ENCODE data around the gene DCC. TPM values are rescaled to one million over a fixed set of nuclear protein-coding genes. Genes with fewer than 3 reads are reported as not detected.

DCC gene
- total and polyA plus RNA-seq, 2 donors (not counting 1 experiment from before 2014, with no cell fraction given) = not detected

GRCh38 chr18:52349498-52349897 lies 9.5 kb downstream of the DCC start:
- H3K27ac ChIP-seq (ENCODE audit: low read length in 2 of 2) = no peak overlapping the region
- peaks cover 0 to 4% (median 0%) of the 10 kb centered on the region in 4 experiments for H3K27me3 ChIP-seq (replicated peaks in 1 of 4; ENCODE audit: control extremely low read depth in 1 of 4, control insufficient read depth in 3 of 4, insufficient read depth in 4 of 4, low read length in 3 of 4)
- Mint-ChIP-seq H3K4me1 (no peaks in the 10 kb centered on the region), H3K27me3 (no peaks in the 10 kb centered on the region), H3K9me3 (ENCODE audit: insufficient read depth) (no peaks in the 10 kb centered on the region), H3K4me3 (no peak overlapping the region), H3K27ac (no peak overlapping the region)
- H3K9me3 ChIP-seq (ENCODE audit: control extremely low read depth in 1 of 3, control insufficient read depth in 2 of 3, insufficient read depth in 1 of 3, low read length in 2 of 3) = no peaks in the 10 kb centered on the region
- TF ChIP-seq CTCF (IDR thresholded peaks at IDR 0.05) = no peak
- TF ChIP-seq EZH2 (IDR thresholded peaks at IDR 0.05; ENCODE audit: borderline replicate concordance, insufficient read depth, low read depth, low read length, poor library complexity, severe bottlenecking) = no peak
- H2AFZ ChIP-seq (ENCODE audit: insufficient read depth, low read depth, low read length, poor library complexity, severe bottlenecking) = no peak overlapping the region
- ChIA-PET CTCF (no interaction called here), POLR2A (no interaction called here)
- H4K20me1 ChIP-seq (ENCODE audit: control insufficient read depth, insufficient read depth, low read length, poor library complexity, severe bottlenecking) = no peaks in the 10 kb centered on the region
- no CpG with 5 or more reads among the region's 2 CpGs for WGBS (ENCODE audit: insufficient coverage)
- H3K36me3 ChIP-seq (replicated peaks in 1 of 2; ENCODE audit: control extremely low read depth in 1 of 2, control insufficient read depth in 1 of 2, extremely low read depth in 1 of 2, insufficient read depth in 2 of 2, low read length in 1 of 2) = no peaks in the 10 kb centered on the region
- DNase-seq (no peak), ATAC-seq (ENCODE audit: low read depth) (no peak)
- no peak overlapping the region for H3K4me2 ChIP-seq (replicated peaks; ENCODE audit: low read depth, low read length, poor library complexity, severe bottlenecking)
- no peak overlapping the region for H3K4me3 ChIP-seq (ENCODE audit: control extremely low read depth in 1 of 5, extremely low read depth in 1 of 5, insufficient read depth in 1 of 5, low read depth in 2 of 5, low read length in 4 of 5)
- intact Hi-C loops (cut with micrococcal nuclease) = no loop called here
- H3K79me2 ChIP-seq (ENCODE audit: control insufficient read depth, insufficient read depth, low read length) = no peaks in the 10 kb centered on the region
- no peak overlapping the region for H3K9ac ChIP-seq (ENCODE audit: low read length)
- H3K4me1 ChIP-seq (ENCODE audit: control insufficient read depth in 2 of 2, insufficient read depth in 2 of 2, low read length in 2 of 2) = no peaks in the 10 kb centered on the region

- TF ChIP-seq CTCF (IDR thresholded peaks at IDR 0.05) (no peak), EZH2 (IDR thresholded peaks at IDR 0.05; ENCODE audit: borderline replicate concordance, insufficient read depth, low read depth, low read length, poor library complexity, severe bottlenecking) (no peak)
- H3K36me3 ChIP-seq (replicated peaks in 1 of 2; ENCODE audit: control extremely low read depth in 1 of 2, control insufficient read depth in 1 of 2, extremely low read depth in 1 of 2, insufficient read depth in 2 of 2, low read length in 1 of 2) = no peaks in the 10 kb centered on the region
- H3K79me2 ChIP-seq (ENCODE audit: control insufficient read depth, insufficient read depth, low read length) = no peaks in the 10 kb centered on the region
- ATAC-seq (ENCODE audit: low read depth) = no peak
- H3K27ac ChIP-seq (ENCODE audit: low read length in 2 of 2) = no peak overlapping the region
- no peaks in the 10 kb centered on the region for H4K20me1 ChIP-seq (ENCODE audit: control insufficient read depth, insufficient read depth, low read length, poor library complexity, severe bottlenecking)
- Mint-ChIP-seq H3K27ac (no peak overlapping the region), H3K9me3 (ENCODE audit: insufficient read depth) (no peaks in the 10 kb centered on the region), H3K27me3 (no peaks in the 10 kb centered on the region), H3K4me3 (no peak overlapping the region), H3K4me1 (no peaks in the 10 kb centered on the region)
- H3K9ac ChIP-seq (ENCODE audit: low read length) = no peak overlapping the region
- no peaks in the 10 kb centered on the region for H3K4me1 ChIP-seq (ENCODE audit: control insufficient read depth in 2 of 2, insufficient read depth in 2 of 2, low read length in 2 of 2)
- no peak overlapping the region for H3K4me2 ChIP-seq (replicated peaks; ENCODE audit: low read depth, low read length, poor library complexity, severe bottlenecking)
- intact Hi-C loops (cut with micrococcal nuclease) = no loop called here
- CTCF ChIA-PET = no interaction called here
- H2AFZ ChIP-seq (ENCODE audit: insufficient read depth, low read depth, low read length, poor library complexity, severe bottlenecking) = no peak overlapping the region
- no peak overlapping the region for H3K4me3 ChIP-seq (ENCODE audit: control extremely low read depth in 1 of 5, extremely low read depth in 1 of 5, insufficient read depth in 1 of 5, low read depth in 2 of 5, low read length in 4 of 5)
- 93% methylated on average over 3 of the region's 3 CpGs for WGBS (ENCODE audit: insufficient coverage)
- H3K27me3 ChIP-seq (replicated peaks in 1 of 4; ENCODE audit: control extremely low read depth in 1 of 4, control insufficient read depth in 3 of 4, insufficient read depth in 4 of 4, low read length in 3 of 4) = no peaks in the 10 kb centered on the region
- no peaks in the 10 kb centered on the region for H3K9me3 ChIP-seq (ENCODE audit: control extremely low read depth in 1 of 3, control insufficient read depth in 2 of 3, insufficient read depth in 1 of 3, low read length in 2 of 3)
- POLR2A ChIA-PET = no interaction called here
- DNase-seq = no peak
Observed at GRCh38 chr18:52352920-52353319, 12.9 kb downstream of the DCC start.

All from B cell (primary cell).